ENCODE data around the gene ST6GALNAC2. TPM values are rescaled to one million over a fixed set of nuclear protein-coding genes. Genes with fewer than 3 reads are reported as not detected.
"Not testable (repeated sequence)": the region's sequence is repeated elsewhere in the genome, so short reads cannot be mapped to it uniquely, and the experiment has no call there.

Gene ST6GALNAC2
- total RNA-seq, 1 donor from 2014 or later, result 0.32 TPM

GRCh38 chr17:76611758-76612157 is 26.1 kb upstream of the ST6GALNAC2 start:
- Mint-ChIP-seq H3K9me3 (ENCODE audit: unreplicated experiment) (peaks cover 3% of the 10 kb centered on the region), H3K27ac (ENCODE audit: unreplicated experiment) (peak overlapping the region; percentile 59), H3K4me1 (ENCODE audit: low read depth, unreplicated experiment) (peaks cover 2% of the 10 kb centered on the region), H3K27me3 (ENCODE audit: unreplicated experiment) (peaks cover 2% of the 10 kb centered on the region), H3K4me3 (ENCODE audit: unreplicated experiment) (no peak overlapping the region), H3K36me3 (ENCODE audit: unreplicated experiment) (peaks cover 12% of the 10 kb centered on the region)
- no peak for DNase-seq
- no peak for TF ChIP-seq CTCF (IDR thresholded peaks at IDR 0.05; ENCODE audit: partially characterized antibody, unreplicated experiment)

GRCh38 chr17:76611080-76611749 is 25.6 kb upstream of the ST6GALNAC2 start:
- not testable (repeated sequence) for H3K9me3 Mint-ChIP-seq (ENCODE audit: unreplicated experiment); H3K4me3 Mint-ChIP-seq (ENCODE audit: unreplicated experiment); H3K27me3 Mint-ChIP-seq (ENCODE audit: unreplicated experiment); H3K4me1 Mint-ChIP-seq (ENCODE audit: low read depth, unreplicated experiment); DNase-seq
- Mint-ChIP-seq H3K27ac (ENCODE audit: unreplicated experiment) (peak overlapping the region; percentile 84), H3K36me3 (ENCODE audit: unreplicated experiment) (peaks cover 12% of the 10 kb centered on the region)

- DNase-seq; H3K4me1 Mint-ChIP-seq (ENCODE audit: low read depth, unreplicated experiment); H3K9me3 Mint-ChIP-seq (ENCODE audit: unreplicated experiment); H3K27me3 Mint-ChIP-seq (ENCODE audit: unreplicated experiment); H3K4me3 Mint-ChIP-seq (ENCODE audit: unreplicated experiment); H3K27ac Mint-ChIP-seq (ENCODE audit: unreplicated experiment): not testable (repeated sequence)
- peaks cover 12% of the 10 kb centered on the region for H3K36me3 Mint-ChIP-seq (ENCODE audit: unreplicated experiment)
Measured at GRCh38 chr17:76606685-76607084, 21.0 kb upstream of the ST6GALNAC2 start.

- no peak for DNase-seq
- no peak overlapping the region for H3K4me3 Mint-ChIP-seq (ENCODE audit: unreplicated experiment)
- H3K4me1 Mint-ChIP-seq (ENCODE audit: low read depth, unreplicated experiment), result peaks cover 2% of the 10 kb centered on the region
- no peaks in the 10 kb centered on the region for H3K36me3 Mint-ChIP-seq (ENCODE audit: unreplicated experiment)
- peaks cover 2% of the 10 kb centered on the region for H3K9me3 Mint-ChIP-seq (ENCODE audit: unreplicated experiment)
- TF ChIP-seq CTCF (IDR thresholded peaks at IDR 0.05; ENCODE audit: partially characterized antibody, unreplicated experiment), result no peak
- no peak overlapping the region for H3K27ac Mint-ChIP-seq (ENCODE audit: unreplicated experiment)
- peaks cover 7% of the 10 kb centered on the region for H3K27me3 Mint-ChIP-seq (ENCODE audit: unreplicated experiment)
Measured at GRCh38 chr17:76601065-76601464, 15.4 kb upstream of the ST6GALNAC2 start.

GRCh38 chr17:76599694-76600460 is 14.2 kb upstream of the ST6GALNAC2 start:
- Mint-ChIP-seq H3K4me1 (ENCODE audit: low read depth, unreplicated experiment) (peaks cover 6% of the 10 kb centered on the region), H3K9me3 (ENCODE audit: unreplicated experiment) (peaks cover 2% of the 10 kb centered on the region), H3K4me3 (ENCODE audit: unreplicated experiment) (no peak overlapping the region), H3K27ac (ENCODE audit: unreplicated experiment) (no peak overlapping the region), H3K27me3 (ENCODE audit: unreplicated experiment) (peaks cover 9% of the 10 kb centered on the region), H3K36me3 (ENCODE audit: unreplicated experiment) (no peaks in the 10 kb centered on the region)
- no peak for TF ChIP-seq CTCF (IDR thresholded peaks at IDR 0.05; ENCODE audit: partially characterized antibody, unreplicated experiment)
- DNase-seq, result no peak

GRCh38 chr17:76598004-76598439 is 12.4 kb upstream of the ST6GALNAC2 start:
- no peak for TF ChIP-seq CTCF (IDR thresholded peaks at IDR 0.05; ENCODE audit: partially characterized antibody, unreplicated experiment)
- Mint-ChIP-seq H3K27me3 (ENCODE audit: unreplicated experiment) (peaks cover 17% of the 10 kb centered on the region), H3K36me3 (ENCODE audit: unreplicated experiment) (no peaks in the 10 kb centered on the region), H3K27ac (ENCODE audit: unreplicated experiment) (no peak overlapping the region), H3K4me1 (ENCODE audit: low read depth, unreplicated experiment) (peaks cover 18% of the 10 kb centered on the region), H3K9me3 (ENCODE audit: unreplicated experiment) (peaks cover 10% of the 10 kb centered on the region), H3K4me3 (ENCODE audit: unreplicated experiment) (no peak overlapping the region)
- no peak for DNase-seq

Measured in glutamatergic neuron (in vitro differentiated cells).